ENCODE measurements around the gene SPON1. TPM values are rescaled to one million over a fixed set of nuclear protein-coding genes. Genes with fewer than 3 reads are reported as not detected.
"Not testable (repeated sequence)": the region's sequence is repeated elsewhere in the genome, so short reads cannot be mapped to it uniquely, and the experiment has no call there.

The SPON1 gene
- total and polyA plus RNA-seq, 2 donors: 1.6 to 3.6 TPM

- Histone ChIP-seq H3K27ac (ENCODE audit: low read depth in 1 of 2, low read length in 1 of 2) (no peak overlapping the region), H3K36me3 (ENCODE audit: control insufficient read depth in 2 of 2, insufficient read depth in 2 of 2, low read length in 1 of 2) (no peaks in the 10 kb centered on the region), H3K9me3 (ENCODE audit: control insufficient read depth in 2 of 2, insufficient read depth in 1 of 2, low read length in 1 of 2) (no peaks in the 10 kb centered on the region), H3K4me3 (ENCODE audit: low read length in 2 of 2) (no peak overlapping the region), H3K4me1 (ENCODE audit: control insufficient read depth in 2 of 2, insufficient read depth in 2 of 2, low read length in 2 of 2) (no peaks in the 10 kb centered on the region), H3K27me3 (ENCODE audit: control insufficient read depth in 2 of 2, insufficient read depth in 1 of 2, low read length in 1 of 2) (no peaks in the 10 kb centered on the region)
- DNase-seq (ENCODE audit: low read depth in 6 of 9, low spot score in 9 of 9): no peak
- WGBS: 94% methylated on average over 4 of the region's 4 CpGs
These were observed 22.3 kb downstream of the SPON1 start for GRCh38 chr11:13984616-13985450.

- H3K27me3 ChIP-seq (ENCODE audit: control insufficient read depth in 2 of 2, insufficient read depth in 1 of 2, low read length in 1 of 2); DNase-seq (ENCODE audit: low read depth in 6 of 9, low spot score in 9 of 9): not testable (repeated sequence)
- WGBS: 98% methylated on average over 5 of the region's 5 CpGs
These were observed 24.2 kb downstream of the SPON1 start for GRCh38 chr11:13986695-13987094.

DNA sequence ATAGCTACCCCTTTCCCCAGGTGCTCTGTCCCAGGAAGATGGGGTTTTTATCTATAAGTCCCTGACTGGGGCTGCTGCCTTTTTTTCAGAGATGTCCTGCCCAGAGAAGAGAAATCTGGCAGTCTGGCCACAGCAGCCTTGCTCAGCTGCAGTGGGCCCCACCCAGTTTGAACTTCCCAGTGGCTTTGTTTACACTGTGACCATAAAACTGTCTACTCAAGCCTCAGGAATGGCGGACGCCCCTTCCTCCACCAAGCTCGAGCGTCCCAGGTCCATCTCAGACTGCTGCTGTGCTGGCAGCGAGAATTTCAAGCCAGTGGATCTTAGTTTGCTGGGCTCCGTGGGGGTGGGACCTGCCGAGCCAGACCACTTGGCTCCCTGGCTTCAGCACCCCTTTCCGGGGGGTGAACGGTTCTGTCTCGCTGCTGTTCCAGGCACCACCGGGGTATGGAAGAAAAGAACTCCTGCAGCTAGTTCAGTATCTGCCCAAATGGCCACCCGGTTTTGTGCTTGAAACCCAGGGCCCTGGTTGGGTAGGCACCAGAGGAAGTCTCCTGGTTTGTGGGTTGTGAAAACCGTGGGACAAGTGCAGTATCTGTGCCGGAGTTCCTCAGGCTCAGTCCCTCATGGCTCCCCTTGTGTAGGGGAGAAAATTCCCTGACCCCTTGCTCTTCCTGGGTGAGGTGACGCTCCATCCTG, 29.8 kb downstream of the SPON1 start:
- not testable (repeated sequence) for DNase-seq (ENCODE audit: low read depth in 6 of 9, low spot score in 9 of 9); H3K4me1 ChIP-seq (ENCODE audit: control insufficient read depth in 2 of 2, insufficient read depth in 2 of 2, low read length in 2 of 2); H3K9me3 ChIP-seq (ENCODE audit: control insufficient read depth in 2 of 2, insufficient read depth in 1 of 2, low read length in 1 of 2); H3K36me3 ChIP-seq (ENCODE audit: control insufficient read depth in 2 of 2, insufficient read depth in 2 of 2, low read length in 1 of 2); H3K27ac ChIP-seq (ENCODE audit: low read depth in 1 of 2, low read length in 1 of 2); H3K4me3 ChIP-seq (ENCODE audit: low read length in 2 of 2); H3K27me3 ChIP-seq (ENCODE audit: control insufficient read depth in 2 of 2, insufficient read depth in 1 of 2, low read length in 1 of 2)
- 96% methylated on average over 15 of the region's 15 CpGs for WGBS

More at GRCh38 chr11:13986695-13987094, 24.2 kb downstream of the SPON1 start:
- not testable (repeated sequence) for H3K9me3 ChIP-seq (ENCODE audit: control insufficient read depth in 2 of 2, insufficient read depth in 1 of 2, low read length in 1 of 2); H3K27ac ChIP-seq (ENCODE audit: low read depth in 1 of 2, low read length in 1 of 2); H3K4me1 ChIP-seq (ENCODE audit: control insufficient read depth in 2 of 2, insufficient read depth in 2 of 2, low read length in 2 of 2); H3K4me3 ChIP-seq (ENCODE audit: low read length in 2 of 2); H3K36me3 ChIP-seq (ENCODE audit: control insufficient read depth in 2 of 2, insufficient read depth in 2 of 2, low read length in 1 of 2)

- no peak overlapping the region for H3K4me3 ChIP-seq (ENCODE audit: low read length in 2 of 2)
- no peak for DNase-seq (ENCODE audit: low read depth in 6 of 9, low spot score in 9 of 9)
- H3K4me1 ChIP-seq (ENCODE audit: control insufficient read depth in 2 of 2, insufficient read depth in 2 of 2, low read length in 2 of 2): no peaks in the 10 kb centered on the region
- no peak overlapping the region for H3K27ac ChIP-seq (ENCODE audit: low read depth in 1 of 2, low read length in 1 of 2)
- no peaks in the 10 kb centered on the region for H3K36me3 ChIP-seq (ENCODE audit: control insufficient read depth in 2 of 2, insufficient read depth in 2 of 2, low read length in 1 of 2)
- no peaks in the 10 kb centered on the region for H3K9me3 ChIP-seq (ENCODE audit: control insufficient read depth in 2 of 2, insufficient read depth in 1 of 2, low read length in 1 of 2)
- WGBS: 95% methylated on average over 7 of the region's 7 CpGs
- no peaks in the 10 kb centered on the region for H3K27me3 ChIP-seq (ENCODE audit: control insufficient read depth in 2 of 2, insufficient read depth in 1 of 2, low read length in 1 of 2)
These were observed 30.7 kb downstream of the SPON1 start for GRCh38 chr11:13993096-13993765.

DNA sequence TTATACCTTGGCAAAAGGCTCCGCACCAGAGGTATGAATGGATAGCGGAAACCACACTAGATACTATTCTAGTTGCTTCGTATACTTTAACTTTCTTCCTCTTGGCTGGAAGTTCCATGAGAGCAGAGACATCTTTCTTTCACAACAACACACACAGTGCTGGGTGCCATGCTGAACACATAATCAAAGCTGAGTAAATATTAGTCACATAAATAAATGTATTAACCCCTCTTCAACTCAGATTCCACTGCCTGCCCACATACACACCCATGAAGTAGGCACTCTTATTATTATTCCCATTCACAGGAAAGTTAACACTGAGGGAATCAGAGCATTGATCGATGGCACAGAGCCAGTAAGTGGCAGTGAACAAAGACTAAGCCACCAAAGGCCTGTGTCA, 35.4 kb downstream of the SPON1 start:
- Histone ChIP-seq H3K27me3 (ENCODE audit: control insufficient read depth in 2 of 2, insufficient read depth in 1 of 2, low read length in 1 of 2) (no peaks in the 10 kb centered on the region), H3K36me3 (ENCODE audit: control insufficient read depth in 2 of 2, insufficient read depth in 2 of 2, low read length in 1 of 2) (no peaks in the 10 kb centered on the region), H3K27ac (ENCODE audit: low read depth in 1 of 2, low read length in 1 of 2) (no peak overlapping the region), H3K4me3 (ENCODE audit: low read length in 2 of 2) (no peak overlapping the region), H3K4me1 (ENCODE audit: control insufficient read depth in 2 of 2, insufficient read depth in 2 of 2, low read length in 2 of 2) (no peaks in the 10 kb centered on the region), H3K9me3 (ENCODE audit: control insufficient read depth in 2 of 2, insufficient read depth in 1 of 2, low read length in 1 of 2) (no peaks in the 10 kb centered on the region)
- WGBS: 98% methylated on average over 4 of the region's 4 CpGs
- DNase-seq (ENCODE audit: low read depth in 6 of 9, low spot score in 9 of 9): no peak

- no peaks in the 10 kb centered on the region for H3K4me1 ChIP-seq (ENCODE audit: control insufficient read depth in 2 of 2, insufficient read depth in 2 of 2, low read length in 2 of 2)
- DNase-seq (ENCODE audit: low read depth in 6 of 9, low spot score in 9 of 9): no peak
- no peaks in the 10 kb centered on the region for H3K36me3 ChIP-seq (ENCODE audit: control insufficient read depth in 2 of 2, insufficient read depth in 2 of 2, low read length in 1 of 2)
- no peak overlapping the region for H3K27ac ChIP-seq (ENCODE audit: low read depth in 1 of 2, low read length in 1 of 2)
- no peak overlapping the region for H3K4me3 ChIP-seq (ENCODE audit: low read length in 2 of 2)
- no peaks in the 10 kb centered on the region for H3K9me3 ChIP-seq (ENCODE audit: control insufficient read depth in 2 of 2, insufficient read depth in 1 of 2, low read length in 1 of 2)
- H3K27me3 ChIP-seq (ENCODE audit: control insufficient read depth in 2 of 2, insufficient read depth in 1 of 2, low read length in 1 of 2): no peaks in the 10 kb centered on the region
These were observed 37.2 kb downstream of the SPON1 start for GRCh38 chr11:13999704-14000103.

- Histone ChIP-seq H3K4me1 (ENCODE audit: control insufficient read depth in 2 of 2, insufficient read depth in 2 of 2, low read length in 2 of 2) (no peaks in the 10 kb centered on the region), H3K27ac (ENCODE audit: low read depth in 1 of 2, low read length in 1 of 2) (no peak overlapping the region), H3K9me3 (ENCODE audit: control insufficient read depth in 2 of 2, insufficient read depth in 1 of 2, low read length in 1 of 2) (no peaks in the 10 kb centered on the region), H3K27me3 (ENCODE audit: control insufficient read depth in 2 of 2, insufficient read depth in 1 of 2, low read length in 1 of 2) (no peaks in the 10 kb centered on the region), H3K36me3 (ENCODE audit: control insufficient read depth in 2 of 2, insufficient read depth in 2 of 2, low read length in 1 of 2) (no peaks in the 10 kb centered on the region), H3K4me3 (ENCODE audit: low read length in 2 of 2) (no peak overlapping the region)
- 98% methylated on average over 2 of the region's 2 CpGs for WGBS
- DNase-seq (ENCODE audit: low read depth in 6 of 9, low spot score in 9 of 9): no peak
These were observed 39.1 kb downstream of the SPON1 start for GRCh38 chr11:14001597-14001996.

DNA sequence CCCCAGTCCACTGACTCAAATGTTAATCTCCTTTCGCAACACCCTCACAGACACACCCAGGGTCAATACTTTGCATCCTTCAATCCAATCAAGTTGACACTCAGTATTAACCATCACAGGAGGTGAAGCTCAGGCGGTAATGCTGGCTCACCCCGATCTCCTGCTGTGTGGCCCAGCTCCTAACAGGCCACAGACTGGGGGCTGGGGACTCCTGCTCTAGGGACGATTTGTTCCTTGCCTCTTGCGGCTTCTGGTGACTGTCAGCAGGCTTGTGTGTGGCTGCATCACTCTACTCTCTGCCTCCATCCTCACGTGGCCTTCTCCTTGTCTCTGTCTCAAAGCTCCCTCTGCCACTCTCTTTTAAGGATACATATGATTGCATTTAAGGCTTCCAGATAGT, 45.0 kb downstream of the SPON1 start:
- Histone ChIP-seq H3K4me1 (ENCODE audit: control insufficient read depth in 2 of 2, insufficient read depth in 2 of 2, low read length in 2 of 2) (no peaks in the 10 kb centered on the region), H3K36me3 (ENCODE audit: control insufficient read depth in 2 of 2, insufficient read depth in 2 of 2, low read length in 1 of 2) (no peaks in the 10 kb centered on the region), H3K27ac (ENCODE audit: low read depth in 1 of 2, low read length in 1 of 2) (no peak overlapping the region), H3K4me3 (ENCODE audit: low read length in 2 of 2) (no peak overlapping the region), H3K9me3 (ENCODE audit: control insufficient read depth in 2 of 2, insufficient read depth in 1 of 2, low read length in 1 of 2) (no peaks in the 10 kb centered on the region), H3K27me3 (ENCODE audit: control insufficient read depth in 2 of 2, insufficient read depth in 1 of 2, low read length in 1 of 2) (no peaks in the 10 kb centered on the region)
- WGBS: 97% methylated on average over 6 of the region's 6 CpGs
- no peak for DNase-seq (ENCODE audit: low read depth in 6 of 9, low spot score in 9 of 9)

DNA sequence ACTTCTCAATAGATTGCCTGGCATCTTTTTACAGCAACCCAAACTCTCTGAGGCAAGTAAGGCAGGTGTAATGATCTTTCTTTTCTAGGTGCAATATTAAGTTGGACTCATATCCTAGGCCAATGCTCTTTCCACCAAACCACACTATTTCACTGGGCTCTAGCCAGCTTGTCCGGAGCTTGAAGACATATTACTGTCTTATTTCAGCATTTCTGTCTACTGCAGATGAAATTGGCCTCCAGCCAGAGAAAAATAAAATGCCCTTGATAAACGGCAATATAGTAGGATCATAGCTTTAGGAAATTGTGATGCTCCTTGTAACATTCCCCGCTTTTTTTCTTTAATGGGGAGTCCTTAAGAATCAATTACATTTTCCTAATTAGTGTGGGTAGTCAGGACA, 48.1 kb downstream of the SPON1 start:
- no peaks in the 10 kb centered on the region for H3K9me3 ChIP-seq (ENCODE audit: control insufficient read depth in 2 of 2, insufficient read depth in 1 of 2, low read length in 1 of 2)

More for the DNA sequence above, 48.1 kb downstream of the SPON1 start:
- Histone ChIP-seq H3K4me1 (ENCODE audit: control insufficient read depth in 2 of 2, insufficient read depth in 2 of 2, low read length in 2 of 2) (no peaks in the 10 kb centered on the region), H3K36me3 (ENCODE audit: control insufficient read depth in 2 of 2, insufficient read depth in 2 of 2, low read length in 1 of 2) (no peaks in the 10 kb centered on the region), H3K27me3 (ENCODE audit: control insufficient read depth in 2 of 2, insufficient read depth in 1 of 2, low read length in 1 of 2) (no peaks in the 10 kb centered on the region), H3K27ac (ENCODE audit: low read depth in 1 of 2, low read length in 1 of 2) (no peak overlapping the region), H3K4me3 (ENCODE audit: low read length in 2 of 2) (no peak overlapping the region)
- 94% methylated on average over 3 of the region's 3 CpGs for WGBS
- no peak for DNase-seq (ENCODE audit: low read depth in 6 of 9, low spot score in 9 of 9)

Measured in thymus (tissue), 11 donors.